PC-3 (cell line): ENCODE measurements around the gene MACROD2. TPM values are rescaled to one million over a fixed set of nuclear protein-coding genes. Genes with fewer than 3 reads are reported as not detected.

Experiments used
- ATAC-seq: fragments of 200-7000 bp; cut with Tn5 transposase; 2 replicates; pipeline ENCODE4 v1.9.1; 2020; ENCODE audit warnings: mild to moderate bottlenecking, moderate library complexity
- Bru-seq: library from RNA; stranded (reverse); fragments of 400-500 nt; gene quantifications from one replicate; lab custom pipeline; 2021; lab: Mats Ljungman, UMichigan
- BruChase-seq, 2 experiments: library from RNA; stranded (reverse); fragments of 400-500 nt; gene quantifications; one replicate each; lab custom pipeline; 2021; lab: Mats Ljungman, UMichigan
- BruUV-seq: library from RNA; stranded (reverse); fragments of 400-500 nt; replicated peaks from 2 replicates; lab custom pipeline; 2021; lab: Mats Ljungman, UMichigan
- CTCF ChIA-PET: fragments of 300-600 bp; sonication (Branson Sonifier 250); formaldehyde crosslinking; loops from one replicate; lab custom pipeline; 2022; ENCODE audit warnings: antibody characterized with exemption; lab: Charles Lee
- POLR2A ChIA-PET: fragments of 300-600 bp; sonication (Branson Sonifier 250); formaldehyde crosslinking; loops from one replicate; lab custom pipeline; 2022; ENCODE audit warnings: antibody characterized with exemption; ENCODE audit not compliant: unreplicated experiment; lab: Charles Lee
- DNase-seq: peaks from one replicate; pipeline ENCODE4 v3.0.0-alpha.2; 2015
- H2AFZ ChIP-seq: fragments of 300-600 bp; sonication (generic); 2 replicates; pipeline ENCODE4 v1.6.0; 2016; ENCODE audit warnings: antibody characterized with exemption, low read length
- H3F3A ChIP-seq: fragments of 300-600 bp; sonication (generic); one replicate; pipeline ENCODE4 v1.6.0; 2017; ENCODE audit warnings: antibody characterized with exemption, low read length, control low read depth, mild to moderate bottlenecking; ENCODE audit not compliant: unreplicated experiment
- H3K27ac ChIP-seq: fragments of 300-600 bp; sonication (generic); 2 replicates; pipeline ENCODE4 v1.5.1; 2016; ENCODE audit warnings: mild to moderate bottlenecking, low read length
- H3K27me3 ChIP-seq: fragments of 300-600 bp; sonication (generic); 2 replicates; pipeline ENCODE4 v1.6.1; 2016; ENCODE audit warnings: low read length, mixed read lengths
- H3K36me3 ChIP-seq: fragments of 300-600 bp; sonication (generic); 2 replicates; pipeline ENCODE4 v1.6.1; 2016; ENCODE audit warnings: low read depth, mixed run types, low read length, mixed read lengths
- H3K4me1 ChIP-seq: fragments of 300-600 bp; sonication (generic); 2 replicates; pipeline ENCODE4 v1.5.1; 2016; ENCODE audit warnings: low read length; ENCODE audit not compliant: insufficient read depth
- H3K4me2 ChIP-seq: fragments of 300-600 bp; sonication (generic); 2 replicates; pipeline ENCODE4 v1.6.0; 2016; ENCODE audit warnings: low read length
- H3K4me3 ChIP-seq: fragments of 300-600 bp; sonication (generic); 2 replicates; pipeline ENCODE4 v1.5.1; 2016; ENCODE audit warnings: mild to moderate bottlenecking, low read length, mixed read lengths
- H3K79me2 ChIP-seq: fragments of 300-600 bp; sonication (generic); 2 replicates; pipeline ENCODE4 v1.6.1; 2017; ENCODE audit warnings: low read length, mixed read lengths
- H3K9ac ChIP-seq: fragments of 300-600 bp; sonication (generic); 2 replicates; pipeline ENCODE4 v1.6.0; 2016; ENCODE audit warnings: mild to moderate bottlenecking, low read length
- H3K9me2 ChIP-seq: fragments of 300-600 bp; sonication (generic); replicated peaks from 2 replicates; pipeline ENCODE4 v1.6.1; 2016; ENCODE audit warnings: mixed run types, low read length, mixed read lengths
- H3K9me3 ChIP-seq: fragments of 300-600 bp; sonication (generic); 2 replicates; pipeline ENCODE4 v1.6.1; 2016; ENCODE audit warnings: low read length, mixed read lengths
- H4K20me1 ChIP-seq: fragments of 300-600 bp; sonication (generic); 2 replicates; pipeline ENCODE4 v1.6.1; 2016; ENCODE audit warnings: low read length, mixed read lengths
- CTCF ChIP-seq: fragments of 300-600 bp; sonication (generic); conservative IDR thresholded peaks from 2 replicates; pipeline ENCODE4 v1.5.1; 2017; ENCODE audit warnings: antibody characterized with exemption, low read depth, mild to moderate bottlenecking, low read length
- EZH2 ChIP-seq: fragments of 300-600 bp; sonication (generic); IDR thresholded peaks from one replicate; pipeline ENCODE4 v1.6.1; 2017; ENCODE audit warnings: antibody characterized with exemption, mild to moderate bottlenecking, low read length; ENCODE audit not compliant: unreplicated experiment
- EZH2phosphoT487 ChIP-seq: fragments of 300-600 bp; sonication (generic); IDR thresholded peaks from 2 replicates; pipeline ENCODE4 v1.6.1; 2018; ENCODE audit warnings: mild to moderate bottlenecking, antibody characterized with exemption, low read length, borderline replicate concordance
- intact Hi-C: fragments of 100-400 bp; cut with micrococcal nuclease; formaldehyde crosslinking; loops from 2 replicates; pipeline ENCODE4 v1.9.0; 2023
- long read RNA-seq: library from polyadenylated mRNA; unstranded; transcript quantifications from one replicate; pipeline ENCODE4 v2.0.0, GENCODE V29; 2021; ENCODE audit not compliant: unreplicated experiment
- total RNA-seq: library from RNA; depleted of rRNA; stranded (reverse); fragments of >200 nt; gene quantifications from 2 replicates; pipeline ENCODE4 v1.2.3, GENCODE V29; 2014; rRNA removed

The MACROD2 gene
- total RNA-seq, result 3.1 and 11.5 TPM in 2 replicates
- percentile 45 among the genes with signal in this experiment for Bru-seq, nascent RNA
- BruChase-seq, experiment 1, labeled RNA remaining after a 6-hour chase, result percentile 48 among the genes with signal in this experiment
- BruChase-seq, experiment 2, labeled RNA remaining after a 2-hour chase, result percentile 62 among the genes with signal in this experiment
- long read RNA-seq, partial matches to known transcripts, result 4 of 19 reads
- long read RNA-seq, other reads (novel, unspliced or antisense), result 14 of 19 reads

GRCh38 chr20:13995086-13995665 lies at the start of gene MACROD2:
TSS of gene MACROD2 (plus strand) at chr20:13995516.
- H3K27ac ChIP-seq, result no peak within 1 kb of the TSS
- peak within 1 kb of the TSS; percentile 94 for H3K4me2 ChIP-seq
- H3K9me2 ChIP-seq, result no peaks in the 10 kb centered on the region
- H3K36me3 ChIP-seq, result no peaks in the 10 kb centered on the region
- ATAC-seq (peak; percentile 96), DNase-seq (peak; percentile 99)
- POLR2A ChIA-PET, result interaction anchor here (0.6 to 0.8 kb wide), 2 partner anchors 11 to 46 kb away, joined by 4 to 6 read pairs; no protein-coding TSS in a partner anchor
- peak within 1 kb of the TSS; percentile 74 for H3K4me3 ChIP-seq
- intact Hi-C loops, result loop anchor here (5.0 kb wide), 1 partner anchor 62 kb away; no protein-coding TSS in a partner anchor
- peak within 1 kb of the TSS; percentile 36 for H3K9ac ChIP-seq
- no peaks in the 10 kb centered on the region for H4K20me1 ChIP-seq
- peaks cover 8% of the 10 kb centered on the region for H3K79me2 ChIP-seq
- H3F3A ChIP-seq, result no peaks in the 10 kb centered on the region
- no peaks in the 10 kb centered on the region for H3K27me3 ChIP-seq
- no TSS peak for BruUV-seq
- no peak for TF ChIP-seq CTCF
- TF ChIP-seq EZH2, result no peak
- TF ChIP-seq EZH2phosphoT487, result no peak
- CTCF ChIA-PET, result interaction anchor here (0.6 kb wide), 1 partner anchor 28 kb away, joined by 3 read pairs; no protein-coding TSS in a partner anchor
- peaks cover 7% of the 10 kb centered on the region; the same call in 1 of the 2 replicates for H3K4me1 ChIP-seq
- peak within 1 kb of the TSS; percentile 79 for H2AFZ ChIP-seq
- H3K9me3 ChIP-seq, result no peaks in the 10 kb centered on the region

GRCh38 chr20:13947719-13948118 lies 47.6 kb upstream of the MACROD2 start:
- no peak overlapping the region for H3K27ac ChIP-seq
- H3F3A ChIP-seq, result no peaks in the 10 kb centered on the region
- no peak overlapping the region for H3K4me3 ChIP-seq
- ATAC-seq, result no peak
- H3K36me3 ChIP-seq, result no peaks in the 10 kb centered on the region
- no peaks in the 10 kb centered on the region for H3K9me3 ChIP-seq
- intact Hi-C loops, result no loop called here
- no peaks in the 10 kb centered on the region for H3K9me2 ChIP-seq
- H2AFZ ChIP-seq, result no peak overlapping the region
- DNase-seq, result no peak
- no TSS peak for BruUV-seq
- H3K4me1 ChIP-seq, result no peaks in the 10 kb centered on the region
- no peaks in the 10 kb centered on the region for H4K20me1 ChIP-seq
- no peak for TF ChIP-seq CTCF
- no peak for TF ChIP-seq EZH2phosphoT487
- no peak for TF ChIP-seq EZH2
- H3K27me3 ChIP-seq, result no peaks in the 10 kb centered on the region
- H3K79me2 ChIP-seq, result no peaks in the 10 kb centered on the region
- CTCF ChIA-PET, result no interaction called here
- H3K9ac ChIP-seq, result no peak overlapping the region
- POLR2A ChIA-PET, result no interaction called here
- no peak overlapping the region for H3K4me2 ChIP-seq
